Measurements from ENCODE around the gene TMEM176A. TPM values are rescaled to one million over a fixed set of nuclear protein-coding genes. Genes with fewer than 3 reads are reported as not detected.

TMEM176A gene
- total RNA-seq, 1 donor from 2014 or later, result not detected

DNA sequence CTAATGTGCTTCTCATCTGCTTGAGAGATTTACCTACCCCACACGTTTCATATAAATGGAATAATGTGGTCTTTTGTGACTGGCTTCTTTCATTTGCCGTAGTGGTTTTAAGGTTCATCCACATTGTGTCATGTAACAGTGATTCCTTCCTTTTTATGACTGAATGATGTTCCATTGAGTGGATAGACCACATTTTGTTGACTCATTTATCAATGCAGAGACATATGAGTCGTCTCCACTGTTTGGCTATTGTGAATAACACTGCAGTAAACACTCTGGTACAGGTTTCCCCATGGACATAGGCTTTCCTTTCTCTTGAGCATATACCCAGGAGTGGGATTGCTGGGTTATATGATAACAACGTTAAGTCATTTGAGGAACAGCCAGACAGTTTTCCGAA, 49.7 kb downstream of the TMEM176A start:
- Mint-ChIP-seq H3K4me3 (ENCODE audit: unreplicated experiment) (no peak overlapping the region), H3K4me1 (ENCODE audit: low read depth) (no peaks in the 10 kb centered on the region), H3K27ac (ENCODE audit: unreplicated experiment) (no peak overlapping the region), H3K9me3 (ENCODE audit: low read depth) (no peaks in the 10 kb centered on the region), H3K36me3 (ENCODE audit: low read depth) (no peaks in the 10 kb centered on the region), H3K27me3 (ENCODE audit: low read depth) (peaks cover 30% of the 10 kb centered on the region)
- DNase-seq (ENCODE audit: low spot score), result no peak
- TF ChIP-seq, protein P1, sequence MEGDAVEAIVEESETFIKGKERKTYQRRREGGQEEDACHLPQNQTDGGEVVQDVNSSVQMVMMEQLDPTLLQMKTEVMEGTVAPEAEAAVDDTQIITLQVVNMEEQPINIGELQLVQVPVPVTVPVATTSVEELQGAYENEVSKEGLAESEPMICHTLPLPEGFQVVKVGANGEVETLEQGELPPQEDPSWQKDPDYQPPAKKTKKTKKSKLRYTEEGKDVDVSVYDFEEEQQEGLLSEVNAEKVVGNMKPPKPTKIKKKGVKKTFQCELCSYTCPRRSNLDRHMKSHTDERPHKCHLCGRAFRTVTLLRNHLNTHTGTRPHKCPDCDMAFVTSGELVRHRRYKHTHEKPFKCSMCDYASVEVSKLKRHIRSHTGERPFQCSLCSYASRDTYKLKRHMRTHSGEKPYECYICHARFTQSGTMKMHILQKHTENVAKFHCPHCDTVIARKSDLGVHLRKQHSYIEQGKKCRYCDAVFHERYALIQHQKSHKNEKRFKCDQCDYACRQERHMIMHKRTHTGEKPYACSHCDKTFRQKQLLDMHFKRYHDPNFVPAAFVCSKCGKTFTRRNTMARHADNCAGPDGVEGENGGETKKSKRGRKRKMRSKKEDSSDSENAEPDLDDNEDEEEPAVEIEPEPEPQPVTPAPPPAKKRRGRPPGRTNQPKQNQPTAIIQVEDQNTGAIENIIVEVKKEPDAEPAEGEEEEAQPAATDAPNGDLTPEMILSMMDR (IDR thresholded peaks at IDR 0.05), result no peak

DNA sequence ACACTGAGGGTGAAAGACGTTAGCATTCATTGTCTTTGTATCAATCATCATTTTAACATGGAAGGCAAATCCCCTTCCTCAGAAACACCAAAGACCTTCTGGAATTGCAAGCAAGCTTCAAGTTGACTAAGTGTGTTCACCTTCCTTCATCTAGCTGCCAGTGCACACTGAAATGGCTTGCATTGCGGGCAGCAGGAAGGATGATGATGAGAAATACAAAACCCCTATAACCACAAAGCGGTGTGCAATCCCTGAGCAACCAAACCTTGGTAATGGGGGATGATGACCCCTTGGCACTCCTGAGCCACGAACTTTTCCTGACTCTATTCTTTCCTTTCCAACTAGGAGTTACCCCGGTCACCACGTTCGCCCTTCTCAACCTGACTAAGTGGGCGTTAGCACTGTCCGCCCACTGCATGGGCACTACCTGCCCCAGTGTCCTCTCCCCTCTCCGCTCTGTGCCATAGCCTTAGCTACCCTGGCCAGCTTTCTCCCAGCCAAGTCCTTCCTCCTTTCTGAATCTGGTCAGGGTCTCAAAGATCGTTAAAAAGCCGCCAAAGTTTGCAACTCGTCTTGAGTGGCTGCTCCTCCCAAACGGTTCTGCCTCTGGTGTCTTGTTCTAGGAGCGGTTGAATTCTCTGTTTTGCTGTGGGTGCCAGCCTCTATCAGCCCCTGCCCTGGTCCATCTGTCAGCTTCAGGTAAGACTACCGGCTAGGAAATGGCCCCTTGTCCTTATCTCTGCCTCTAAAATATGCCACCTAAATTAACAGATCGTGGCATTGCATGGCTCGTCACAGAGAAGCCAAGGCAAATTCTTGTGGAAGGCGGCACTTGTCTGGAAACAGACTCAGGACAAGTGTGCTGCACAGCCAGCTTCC, 51.2 kb downstream of the TMEM176A start:
- no peak overlapping the region for H3K4me3 Mint-ChIP-seq (ENCODE audit: unreplicated experiment)
- no peaks in the 10 kb centered on the region for H3K4me1 Mint-ChIP-seq (ENCODE audit: low read depth)
- peaks cover 31% of the 10 kb centered on the region for H3K27me3 Mint-ChIP-seq (ENCODE audit: low read depth)
- H3K27ac Mint-ChIP-seq (ENCODE audit: unreplicated experiment), result no peak overlapping the region
- H3K36me3 Mint-ChIP-seq (ENCODE audit: low read depth), result no peaks in the 10 kb centered on the region
- H3K9me3 Mint-ChIP-seq (ENCODE audit: low read depth), result no peaks in the 10 kb centered on the region
- no peak for DNase-seq (ENCODE audit: low spot score)
- TF ChIP-seq, protein P1 (IDR thresholded peaks at IDR 0.05), result no peak

DNA sequence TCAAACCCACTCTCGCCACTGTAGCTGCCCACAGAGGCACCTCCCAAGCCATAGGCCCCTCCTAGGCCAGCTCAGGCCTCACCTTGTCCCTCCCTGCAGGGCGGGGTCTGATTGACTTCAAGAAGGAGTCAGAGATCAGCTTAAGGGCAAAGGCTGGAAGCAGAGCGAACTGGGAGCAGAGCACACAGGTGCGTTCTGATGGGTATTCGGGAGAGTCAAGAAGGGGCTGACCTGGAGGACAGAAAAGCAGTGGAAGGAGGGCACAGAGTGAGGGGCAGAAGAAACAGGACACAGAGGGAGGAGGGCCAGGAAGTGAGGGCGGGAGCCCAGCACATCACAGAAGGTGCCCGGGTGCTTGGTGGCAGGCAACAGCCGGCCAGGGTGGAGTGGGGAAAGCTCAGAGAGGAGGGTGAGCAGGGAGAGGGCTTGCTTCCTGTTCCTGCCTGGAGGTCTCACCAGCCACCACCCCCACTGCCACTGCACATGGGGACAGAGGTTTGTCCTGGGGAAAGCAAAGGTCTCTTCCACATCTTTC, 51.9 kb downstream of the TMEM176A start, which contains the start of gene AOC1:
Gene AOC1, plus strand, starts transcription at position 147 of the 535 bp plus-strand sequence. CDS start 3,954 bp downstream, outside the sequence.
- no peak within 1 kb of the TSS for H3K4me3 Mint-ChIP-seq (ENCODE audit: unreplicated experiment)
- TF ChIP-seq, protein P1 (IDR thresholded peaks at IDR 0.05), result no peak
- H3K4me1 Mint-ChIP-seq (ENCODE audit: low read depth), result no peaks in the 10 kb centered on the region
- no peaks in the 10 kb centered on the region for H3K36me3 Mint-ChIP-seq (ENCODE audit: low read depth)
- peaks cover 31% of the 10 kb centered on the region for H3K27me3 Mint-ChIP-seq (ENCODE audit: low read depth)
- H3K9me3 Mint-ChIP-seq (ENCODE audit: low read depth), result no peaks in the 10 kb centered on the region
- H3K27ac Mint-ChIP-seq (ENCODE audit: unreplicated experiment), result no peak within 1 kb of the TSS
- DNase-seq (ENCODE audit: low spot score), result no peak

DNA sequence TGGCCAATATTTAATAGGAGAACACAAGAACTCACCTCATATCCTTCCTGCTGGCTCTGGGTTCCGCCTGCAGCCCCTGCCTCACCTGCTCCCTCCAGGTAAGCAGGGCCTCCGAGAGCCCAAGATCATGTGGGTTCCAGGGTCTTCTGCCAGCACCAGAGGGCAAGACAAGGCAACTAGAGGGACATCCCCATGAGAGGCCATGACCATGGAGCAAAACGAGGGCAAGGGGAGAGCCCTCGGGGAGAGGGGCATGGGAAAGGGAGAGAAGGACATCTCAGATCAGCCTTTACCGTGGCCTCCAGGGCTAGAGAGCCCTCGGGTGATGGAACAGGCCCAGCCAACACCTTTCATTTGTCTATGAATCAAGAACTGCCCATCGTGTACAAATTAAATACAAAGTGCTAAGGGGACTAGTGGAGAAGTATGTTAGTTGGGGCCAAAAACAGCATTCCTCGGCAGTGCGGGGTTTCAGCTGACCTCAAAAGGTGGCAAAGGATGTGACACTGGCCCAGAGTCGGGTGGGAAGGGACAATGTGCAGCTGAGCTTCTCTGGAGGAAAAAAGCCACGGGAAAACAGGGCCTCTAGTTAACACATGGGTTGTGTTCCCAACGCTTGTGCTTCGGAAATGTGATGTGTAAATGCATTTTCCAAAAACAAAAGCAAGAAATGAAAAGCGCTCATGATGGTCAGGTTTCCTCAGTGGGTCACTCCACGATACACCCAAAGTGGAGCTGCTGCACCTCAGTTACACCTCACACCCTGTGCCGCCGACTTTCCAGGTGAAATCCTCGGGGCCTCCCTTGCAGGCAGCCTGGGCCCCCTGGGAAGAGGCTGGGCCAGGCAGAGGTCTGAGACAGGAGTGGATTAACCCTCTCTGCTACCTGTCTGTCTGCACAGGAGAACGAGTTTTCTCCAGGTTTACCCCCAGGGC, 53.8 kb downstream of the TMEM176A start:
- H3K27ac Mint-ChIP-seq (ENCODE audit: unreplicated experiment), result no peak overlapping the region

More for the DNA sequence above, 53.8 kb downstream of the TMEM176A start:
- H3K9me3 Mint-ChIP-seq (ENCODE audit: low read depth), result no peaks in the 10 kb centered on the region
- DNase-seq (ENCODE audit: low spot score), result no peak
- no peaks in the 10 kb centered on the region for H3K36me3 Mint-ChIP-seq (ENCODE audit: low read depth)
- no peaks in the 10 kb centered on the region for H3K4me1 Mint-ChIP-seq (ENCODE audit: low read depth)
- H3K4me3 Mint-ChIP-seq (ENCODE audit: unreplicated experiment), result no peak overlapping the region
- TF ChIP-seq, protein P1 (IDR thresholded peaks at IDR 0.05), result no peak
- peaks cover 31% of the 10 kb centered on the region for H3K27me3 Mint-ChIP-seq (ENCODE audit: low read depth)

Other genes starting within 250 kb of the TMEM176A start
- not detected in 3 replicates for gene GIMAP4, start 233.4 kb upstream of the TMEM176A start, total RNA-seq
- not detected in 3 replicates for gene GIMAP6, start 168.4 kb upstream of the TMEM176A start, total RNA-seq
- not detected in 3 replicates for gene GIMAP2, start 115.1 kb upstream of the TMEM176A start, total RNA-seq
- not detected in 3 replicates for gene GIMAP1, start 84.2 kb upstream of the TMEM176A start, total RNA-seq
- not detected in 3 replicates for gene GIMAP5, start 63.4 kb upstream of the TMEM176A start, total RNA-seq
- gene TMEM176B, start 405 bp upstream of the TMEM176A start, total RNA-seq, result 0.36 to 0.37 TPM in 2 of 3 replicates, not detected in the other
- gene AOC1, start 51.7 kb downstream of the TMEM176A start, total RNA-seq, result not detected in 3 replicates
- gene KCNH2, start 177.6 kb downstream of the TMEM176A start, total RNA-seq, result 0.19 to 0.33 TPM (median 0.30 TPM) in 3 replicates
- gene NOS3, start 190.2 kb downstream of the TMEM176A start, total RNA-seq, result not detected in 3 replicates
- gene ATG9B, start 223.7 kb downstream of the TMEM176A start, total RNA-seq, result 1.5 to 1.6 TPM in 2 of 3 replicates, not detected in the other
- 30.2 to 45.7 TPM (median 32.1 TPM) in 3 replicates for gene ABCB8, start 227.7 kb downstream of the TMEM176A start, total RNA-seq
- 2.2 to 4.9 TPM (median 2.4 TPM) in 3 replicates for gene ASIC3, start 247.8 kb downstream of the TMEM176A start, total RNA-seq